C4-2B (cell line): Measurements from ENCODE around the gene ZNF892.

Experiments used
- ZFX ChIP-seq: fragments of 450-650 bp; IDR thresholded peaks from 2 replicates; pipeline ENCODE4 v1.6.1; 2017
- TF ChIP-seq, protein P1 (sequence below): fragments of 450-650 bp; conservative IDR thresholded peaks from 2 replicates; pipeline ENCODE4 v1.5.1; 2017; ENCODE audit warnings: mild to moderate bottlenecking

DNA sequence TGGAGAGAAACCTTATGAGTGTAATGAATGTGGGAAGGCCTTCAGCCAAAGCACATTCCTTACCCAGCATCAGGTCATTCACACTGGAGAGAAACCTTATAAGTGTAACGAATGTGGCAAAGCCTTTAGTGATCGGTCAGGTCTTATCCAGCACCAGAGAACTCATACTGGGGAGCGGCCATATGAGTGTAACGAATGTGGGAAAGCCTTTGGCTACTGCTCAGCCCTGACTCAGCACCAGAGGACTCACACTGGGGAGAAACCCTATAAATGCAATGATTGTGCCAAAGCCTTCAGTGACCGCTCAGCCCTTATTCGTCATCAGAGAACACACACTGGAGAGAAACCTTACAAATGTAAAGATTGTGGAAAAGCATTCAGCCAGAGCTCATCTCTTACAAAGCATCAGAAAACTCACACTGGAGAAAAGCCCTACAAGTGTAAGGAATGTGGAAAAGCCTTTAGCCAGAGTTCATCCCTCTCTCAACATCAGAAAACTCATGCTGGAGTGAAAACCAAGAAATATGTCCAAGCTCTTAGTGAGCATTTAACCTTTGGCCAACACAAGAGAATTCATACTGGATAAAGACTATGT lies 7.8 kb downstream of the ZNF892 start:
- TF ChIP-seq, protein P1, sequence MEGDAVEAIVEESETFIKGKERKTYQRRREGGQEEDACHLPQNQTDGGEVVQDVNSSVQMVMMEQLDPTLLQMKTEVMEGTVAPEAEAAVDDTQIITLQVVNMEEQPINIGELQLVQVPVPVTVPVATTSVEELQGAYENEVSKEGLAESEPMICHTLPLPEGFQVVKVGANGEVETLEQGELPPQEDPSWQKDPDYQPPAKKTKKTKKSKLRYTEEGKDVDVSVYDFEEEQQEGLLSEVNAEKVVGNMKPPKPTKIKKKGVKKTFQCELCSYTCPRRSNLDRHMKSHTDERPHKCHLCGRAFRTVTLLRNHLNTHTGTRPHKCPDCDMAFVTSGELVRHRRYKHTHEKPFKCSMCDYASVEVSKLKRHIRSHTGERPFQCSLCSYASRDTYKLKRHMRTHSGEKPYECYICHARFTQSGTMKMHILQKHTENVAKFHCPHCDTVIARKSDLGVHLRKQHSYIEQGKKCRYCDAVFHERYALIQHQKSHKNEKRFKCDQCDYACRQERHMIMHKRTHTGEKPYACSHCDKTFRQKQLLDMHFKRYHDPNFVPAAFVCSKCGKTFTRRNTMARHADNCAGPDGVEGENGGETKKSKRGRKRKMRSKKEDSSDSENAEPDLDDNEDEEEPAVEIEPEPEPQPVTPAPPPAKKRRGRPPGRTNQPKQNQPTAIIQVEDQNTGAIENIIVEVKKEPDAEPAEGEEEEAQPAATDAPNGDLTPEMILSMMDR, result no peak
- TF ChIP-seq ZFX, result no peak
